Measurements from ENCODE around the gene PPP4R3B.

The PPP4R3B gene

DNA sequence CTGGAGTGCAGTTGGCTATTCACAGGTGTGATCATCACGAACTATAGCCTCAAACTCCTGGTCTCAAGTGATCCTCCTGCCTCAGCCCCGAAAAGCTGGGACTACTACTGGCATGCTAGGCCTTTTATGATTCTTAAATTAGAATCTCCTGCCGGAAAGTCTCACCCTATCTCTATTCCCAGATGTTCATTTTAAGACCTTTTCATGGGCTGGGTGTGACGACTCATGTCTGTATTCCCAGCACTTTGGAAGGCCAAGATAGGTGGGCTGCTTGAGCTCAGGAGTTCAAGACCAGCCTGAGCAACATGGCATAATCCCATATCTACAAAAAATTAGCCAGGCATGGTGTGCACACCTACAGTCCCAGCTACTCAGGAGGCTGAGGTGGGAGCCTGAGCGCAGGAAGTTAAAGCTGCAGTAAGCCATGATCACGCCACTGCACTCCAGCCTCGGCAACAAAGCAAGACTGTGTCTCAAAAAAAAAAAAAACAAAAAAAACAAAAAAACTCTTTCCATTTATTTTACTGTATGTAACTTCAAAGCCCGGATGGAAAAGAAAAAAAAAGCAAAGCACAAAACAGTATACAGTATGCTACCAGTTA, 8.1 kb downstream of the PPP4R3B start:
- TF ChIP-seq, protein P1, sequence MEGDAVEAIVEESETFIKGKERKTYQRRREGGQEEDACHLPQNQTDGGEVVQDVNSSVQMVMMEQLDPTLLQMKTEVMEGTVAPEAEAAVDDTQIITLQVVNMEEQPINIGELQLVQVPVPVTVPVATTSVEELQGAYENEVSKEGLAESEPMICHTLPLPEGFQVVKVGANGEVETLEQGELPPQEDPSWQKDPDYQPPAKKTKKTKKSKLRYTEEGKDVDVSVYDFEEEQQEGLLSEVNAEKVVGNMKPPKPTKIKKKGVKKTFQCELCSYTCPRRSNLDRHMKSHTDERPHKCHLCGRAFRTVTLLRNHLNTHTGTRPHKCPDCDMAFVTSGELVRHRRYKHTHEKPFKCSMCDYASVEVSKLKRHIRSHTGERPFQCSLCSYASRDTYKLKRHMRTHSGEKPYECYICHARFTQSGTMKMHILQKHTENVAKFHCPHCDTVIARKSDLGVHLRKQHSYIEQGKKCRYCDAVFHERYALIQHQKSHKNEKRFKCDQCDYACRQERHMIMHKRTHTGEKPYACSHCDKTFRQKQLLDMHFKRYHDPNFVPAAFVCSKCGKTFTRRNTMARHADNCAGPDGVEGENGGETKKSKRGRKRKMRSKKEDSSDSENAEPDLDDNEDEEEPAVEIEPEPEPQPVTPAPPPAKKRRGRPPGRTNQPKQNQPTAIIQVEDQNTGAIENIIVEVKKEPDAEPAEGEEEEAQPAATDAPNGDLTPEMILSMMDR (IDR thresholded peaks at IDR 0.05), result no peak

DNA sequence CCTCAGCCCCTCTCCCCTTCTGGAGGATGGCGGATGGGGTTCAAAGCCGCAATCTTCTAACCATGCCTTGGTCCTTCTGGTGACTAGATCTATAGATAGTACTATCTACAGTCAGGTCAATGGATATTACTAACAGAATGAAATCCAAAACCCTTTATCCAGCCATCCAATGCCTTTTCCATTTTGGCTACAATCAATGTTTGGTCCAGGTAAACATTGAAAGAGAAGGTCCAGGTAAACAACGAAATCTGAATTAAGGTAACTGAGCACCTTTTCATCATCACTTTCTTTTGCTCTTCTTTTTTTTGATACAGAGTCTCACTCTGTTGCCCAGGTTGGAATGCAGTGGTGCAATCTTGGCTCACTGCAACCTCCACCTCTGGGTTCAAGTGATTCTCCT, 9.7 kb downstream of the PPP4R3B start:
- TF ChIP-seq, protein P1 (IDR thresholded peaks at IDR 0.05), result no peak

DNA sequence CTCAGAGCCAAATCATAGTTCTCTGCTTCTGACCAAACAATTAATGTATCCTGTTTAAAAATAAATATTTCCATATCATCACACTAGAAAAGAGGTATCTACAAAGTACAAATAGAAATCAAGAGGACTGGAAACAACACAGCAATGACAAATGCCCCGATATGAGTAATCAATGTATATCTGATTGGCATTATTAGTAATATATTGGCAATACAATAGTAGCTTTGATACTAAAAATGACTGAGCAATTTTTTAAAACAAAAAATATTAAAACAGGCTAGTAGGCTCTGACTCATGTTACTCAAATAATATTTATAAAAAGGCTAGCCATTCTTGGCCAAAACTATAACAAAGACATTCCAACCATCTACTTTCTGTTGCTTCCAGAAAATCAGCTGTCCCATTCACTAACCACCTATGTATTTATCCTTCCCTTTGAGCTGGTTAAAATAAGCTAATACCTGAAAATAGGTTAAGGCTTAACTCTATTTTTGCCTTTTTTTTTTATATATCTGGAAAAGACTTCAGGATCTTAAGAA, 13.3 kb downstream of the PPP4R3B start:
- TF ChIP-seq, protein P1 (IDR thresholded peaks at IDR 0.05), result no peak

DNA sequence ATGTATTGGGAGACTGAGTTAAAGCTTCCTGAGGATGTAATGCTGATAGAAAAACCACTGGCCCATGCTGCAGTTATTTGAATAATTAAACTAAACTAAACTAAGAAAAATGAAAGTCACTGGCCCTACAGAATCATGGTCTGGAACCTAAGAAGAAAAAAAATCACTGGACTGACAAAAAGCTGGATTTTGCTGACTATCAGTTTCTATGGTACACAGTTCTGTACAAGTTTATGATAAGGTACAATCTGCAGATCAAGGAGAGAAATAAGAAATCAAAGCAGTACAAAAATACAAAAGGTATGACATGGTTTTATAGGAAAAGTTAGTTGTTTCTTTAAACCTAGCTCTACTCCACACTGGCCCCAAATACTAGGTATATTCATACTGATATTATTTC, 15.6 kb downstream of the PPP4R3B start:
- TF ChIP-seq, protein P1 (IDR thresholded peaks at IDR 0.05), result no peak

DNA sequence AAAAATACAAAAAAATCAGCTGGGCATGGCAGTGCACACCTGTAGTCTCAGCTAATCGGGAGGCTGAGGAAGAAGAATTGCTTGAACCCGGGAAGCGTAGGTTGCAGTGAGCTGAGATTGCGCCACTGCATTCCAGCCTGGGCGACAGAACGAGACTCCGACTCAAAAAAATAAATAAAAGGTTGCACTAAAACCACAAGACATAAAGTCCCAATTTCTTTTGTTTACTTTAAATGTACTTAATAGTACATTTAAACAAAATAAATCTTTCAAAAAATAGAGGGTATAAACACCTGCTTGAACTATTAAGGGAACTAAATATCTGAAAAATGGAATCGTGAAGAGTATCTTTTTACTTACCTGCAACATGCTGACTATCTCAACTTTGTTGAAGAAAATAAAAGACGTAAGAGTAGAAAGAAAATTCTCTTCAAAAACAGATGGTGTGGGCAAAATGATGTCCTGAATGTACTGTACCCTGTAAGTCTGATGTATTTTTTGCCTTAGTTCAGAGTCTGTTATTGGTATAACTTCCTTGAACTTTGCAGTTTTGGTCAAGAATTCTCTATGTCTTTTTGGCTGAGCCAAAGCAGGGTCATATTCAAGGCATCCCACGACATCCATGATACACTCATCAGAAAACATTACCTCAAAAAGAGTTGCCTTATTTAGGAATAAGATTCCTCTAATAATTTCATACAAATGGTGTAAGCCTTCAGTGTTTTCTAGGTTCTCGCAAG, 19.2 kb downstream of the PPP4R3B start:
- TF ChIP-seq, protein P1 (IDR thresholded peaks at IDR 0.05), result no peak

DNA sequence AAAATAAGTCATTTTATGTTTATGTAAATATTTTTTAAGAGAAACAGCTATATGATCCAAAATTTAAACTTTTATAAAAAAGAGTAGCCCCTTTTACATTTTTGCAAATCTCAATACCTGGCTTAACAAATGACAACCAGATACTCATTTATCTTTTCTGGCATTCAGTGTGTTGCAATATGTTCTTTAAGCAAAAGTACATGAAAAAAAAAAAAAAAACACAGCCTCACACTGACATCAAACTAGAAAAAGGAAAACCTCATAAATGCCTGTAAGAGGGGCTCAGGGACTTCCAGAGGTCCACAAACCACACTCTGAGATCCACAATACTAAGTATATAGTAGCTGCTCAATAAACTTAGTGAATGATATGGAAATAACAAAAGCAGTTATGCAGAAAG, 21.9 kb downstream of the PPP4R3B start:
- TF ChIP-seq, protein P1 (IDR thresholded peaks at IDR 0.05), result no peak

DNA sequence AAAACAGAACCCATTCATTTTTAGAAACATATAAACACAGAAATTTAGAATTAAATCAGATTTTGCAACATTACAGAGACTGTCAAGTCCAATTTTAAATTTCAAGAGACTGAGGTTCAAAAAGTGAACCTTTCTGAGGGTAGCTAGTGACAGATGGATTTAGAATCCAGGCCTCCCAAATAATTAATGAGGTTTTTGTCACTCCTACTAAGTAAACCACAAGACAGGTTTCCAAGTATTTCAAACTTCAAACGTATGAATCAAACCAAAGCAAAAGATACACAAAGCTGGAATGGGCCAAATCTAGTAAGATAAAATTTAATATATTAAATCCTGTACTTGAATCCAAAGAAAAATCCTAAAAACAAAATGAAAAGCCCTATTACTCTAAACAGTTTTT, 25.3 kb downstream of the PPP4R3B start:
- TF ChIP-seq, protein P1 (IDR thresholded peaks at IDR 0.05), result no peak
